Activated T-cell treated with anti-CD3 and anti-CD28 coated beads, Interleukin-2, amount 50 U/mL, for 4 hours (primary cell): ENCODE data around the gene TMEM132D. TPM values are rescaled to one million over a fixed set of nuclear protein-coding genes. Genes with fewer than 3 reads are reported as not detected.

Experiments
- ATAC-seq, 2 donors: fragments of 200-7000 bp; cut with Tn5 transposase; one replicate each; pipeline ENCODE4 v1.10.0; 2021
- DNase-seq: peaks from one replicate; pipeline ENCODE4 v3.0.0-alpha.2; 2020
- H3K27me3 Mint-ChIP-seq: one replicate; pipeline ENCODE4 v1.8.0; 2021; ENCODE audit warnings: low read depth, mixed read lengths
- H3K36me3 Mint-ChIP-seq: one replicate; pipeline ENCODE4 v1.8.0; 2022; ENCODE audit warnings: mixed read lengths; ENCODE audit not compliant: insufficient read depth
- H3K4me1 Mint-ChIP-seq: one replicate; pipeline ENCODE4 v1.8.0; 2021; ENCODE audit warnings: low read depth, mixed read lengths
- H3K4me3 Mint-ChIP-seq: one replicate; pipeline ENCODE4 v1.8.0; 2021; ENCODE audit warnings: mild to moderate bottlenecking, moderate library complexity, mixed read lengths
- H3K9me3 Mint-ChIP-seq: one replicate; pipeline ENCODE4 v1.8.0; 2021; ENCODE audit warnings: mixed read lengths
- total RNA-seq, 3 donors: library from RNA; stranded (reverse); gene quantifications; one replicate each; pipeline ENCODE4 v1.2.1, GENCODE V29; 2021

Gene TMEM132D
- total RNA-seq, 3 donors from 2014 or later = not detected

GRCh38 chr12:129494260-129494659, 409.6 kb downstream of the TMEM132D start:
- no peaks in the 10 kb centered on the region for H3K36me3 Mint-ChIP-seq
- no peak overlapping the region for H3K4me3 Mint-ChIP-seq
- peaks cover 6% of the 10 kb centered on the region for H3K9me3 Mint-ChIP-seq
- H3K27me3 Mint-ChIP-seq = no peaks in the 10 kb centered on the region
- no peak for ATAC-seq
- no peak for DNase-seq
- H3K4me1 Mint-ChIP-seq = no peaks in the 10 kb centered on the region

GRCh38 chr12:129489100-129489676, 414.6 kb downstream of the TMEM132D start:
- DNase-seq = no peak
- Mint-ChIP-seq H3K9me3 (peaks cover 3% of the 10 kb centered on the region), H3K27me3 (no peaks in the 10 kb centered on the region), H3K4me3 (no peak overlapping the region), H3K4me1 (no peaks in the 10 kb centered on the region), H3K36me3 (no peaks in the 10 kb centered on the region)
- no peak for ATAC-seq

- H3K9me3 Mint-ChIP-seq = peaks cover 3% of the 10 kb centered on the region
- no peaks in the 10 kb centered on the region for H3K4me1 Mint-ChIP-seq
- H3K27me3 Mint-ChIP-seq = no peaks in the 10 kb centered on the region
- H3K36me3 Mint-ChIP-seq = no peaks in the 10 kb centered on the region
- H3K4me3 Mint-ChIP-seq = no peak overlapping the region
- ATAC-seq (no peak), DNase-seq (no peak)
These were observed 416.9 kb downstream of the TMEM132D start for GRCh38 chr12:129486931-129487330.

GRCh38 chr12:129483111-129483893, 420.5 kb downstream of the TMEM132D start:
- Mint-ChIP-seq H3K36me3 (no peaks in the 10 kb centered on the region), H3K4me1 (no peaks in the 10 kb centered on the region), H3K4me3 (no peak overlapping the region), H3K27me3 (no peaks in the 10 kb centered on the region), H3K9me3 (peaks cover 9% of the 10 kb centered on the region)
- ATAC-seq = no peak
- no peak for DNase-seq

GRCh38 chr12:129481921-129482320, 421.9 kb downstream of the TMEM132D start:
- H3K27me3 Mint-ChIP-seq = no peaks in the 10 kb centered on the region
- H3K9me3 Mint-ChIP-seq = peaks cover 9% of the 10 kb centered on the region
- H3K4me3 Mint-ChIP-seq = no peak overlapping the region
- H3K4me1 Mint-ChIP-seq = no peaks in the 10 kb centered on the region
- DNase-seq (no peak), ATAC-seq (no peak)
- H3K36me3 Mint-ChIP-seq = no peaks in the 10 kb centered on the region

- no peaks in the 10 kb centered on the region for H3K36me3 Mint-ChIP-seq
- H3K9me3 Mint-ChIP-seq = peaks cover 11% of the 10 kb centered on the region
- H3K4me1 Mint-ChIP-seq = no peaks in the 10 kb centered on the region
- H3K27me3 Mint-ChIP-seq = no peaks in the 10 kb centered on the region
- ATAC-seq (no peak), DNase-seq (no peak)
- H3K4me3 Mint-ChIP-seq = no peak overlapping the region
These were observed 433.6 kb downstream of the TMEM132D start for GRCh38 chr12:129470196-129470595.

GRCh38 chr12:129467726-129468125, 436.1 kb downstream of the TMEM132D start:
- DNase-seq = no peak
- H3K4me1 Mint-ChIP-seq = no peaks in the 10 kb centered on the region
- ATAC-seq = no peak
- H3K27me3 Mint-ChIP-seq = no peaks in the 10 kb centered on the region
- H3K9me3 Mint-ChIP-seq = peaks cover 9% of the 10 kb centered on the region
- no peaks in the 10 kb centered on the region for H3K36me3 Mint-ChIP-seq
- H3K4me3 Mint-ChIP-seq = no peak overlapping the region

- peaks cover 9% of the 10 kb centered on the region for H3K9me3 Mint-ChIP-seq
- no peak overlapping the region for H3K4me3 Mint-ChIP-seq
- no peaks in the 10 kb centered on the region for H3K27me3 Mint-ChIP-seq
- DNase-seq = no peak
- no peak for ATAC-seq
- H3K4me1 Mint-ChIP-seq = no peaks in the 10 kb centered on the region
- H3K36me3 Mint-ChIP-seq = no peaks in the 10 kb centered on the region
These were observed 436.5 kb downstream of the TMEM132D start for GRCh38 chr12:129467289-129467688.

GRCh38 chr12:129466499-129466898, 437.3 kb downstream of the TMEM132D start:
- Mint-ChIP-seq H3K27me3 (no peaks in the 10 kb centered on the region), H3K4me1 (no peaks in the 10 kb centered on the region), H3K9me3 (peaks cover 10% of the 10 kb centered on the region), H3K4me3 (no peak overlapping the region), H3K36me3 (no peaks in the 10 kb centered on the region)
- DNase-seq (no peak), ATAC-seq (no peak)

GRCh38 chr12:129459886-129460285, 443.9 kb downstream of the TMEM132D start:
- H3K4me1 Mint-ChIP-seq = no peaks in the 10 kb centered on the region
- H3K4me3 Mint-ChIP-seq = no peak overlapping the region
- ATAC-seq = no peak
- no peaks in the 10 kb centered on the region for H3K36me3 Mint-ChIP-seq
- DNase-seq = no peak
- no peaks in the 10 kb centered on the region for H3K27me3 Mint-ChIP-seq
- H3K9me3 Mint-ChIP-seq = peaks cover 12% of the 10 kb centered on the region

- H3K4me3 Mint-ChIP-seq = no peak overlapping the region
- H3K27me3 Mint-ChIP-seq = no peaks in the 10 kb centered on the region
- DNase-seq (no peak), ATAC-seq (no peak)
- no peaks in the 10 kb centered on the region for H3K4me1 Mint-ChIP-seq
- no peaks in the 10 kb centered on the region for H3K9me3 Mint-ChIP-seq
- no peaks in the 10 kb centered on the region for H3K36me3 Mint-ChIP-seq
These were observed 457.1 kb downstream of the TMEM132D start for GRCh38 chr12:129446696-129447095.

GRCh38 chr12:129440278-129440677, 463.5 kb downstream of the TMEM132D start:
- no peaks in the 10 kb centered on the region for H3K27me3 Mint-ChIP-seq
- H3K36me3 Mint-ChIP-seq = no peaks in the 10 kb centered on the region
- no peaks in the 10 kb centered on the region for H3K4me1 Mint-ChIP-seq
- DNase-seq (no peak), ATAC-seq (no peak)
- H3K9me3 Mint-ChIP-seq = peaks cover 22% of the 10 kb centered on the region
- H3K4me3 Mint-ChIP-seq = no peak overlapping the region

GRCh38 chr12:129434790-129435189, 469.0 kb downstream of the TMEM132D start:
- Mint-ChIP-seq H3K27me3 (no peaks in the 10 kb centered on the region), H3K36me3 (no peaks in the 10 kb centered on the region), H3K9me3 (peaks cover 24% of the 10 kb centered on the region), H3K4me1 (no peaks in the 10 kb centered on the region), H3K4me3 (no peak overlapping the region)
- ATAC-seq (no peak), DNase-seq (no peak)

GRCh38 chr12:129428240-129428936, 475.4 kb downstream of the TMEM132D start:
- Mint-ChIP-seq H3K9me3 (peaks cover 5% of the 10 kb centered on the region), H3K27me3 (no peaks in the 10 kb centered on the region), H3K4me1 (no peaks in the 10 kb centered on the region), H3K36me3 (no peaks in the 10 kb centered on the region), H3K4me3 (no peak overlapping the region)
- no peak for DNase-seq
- ATAC-seq = no peak
